CD4-positive, alpha-beta memory T cell (primary cell): ENCODE results near the gene MFN2. TPM values are rescaled to one million over a fixed set of nuclear protein-coding genes. Genes with fewer than 3 reads are reported as not detected.

Experiments used
- CTCF ChIA-PET: fragments of 350-600 bp; sonication (Branson Sonifier 250); formaldehyde crosslinking; loops from one replicate; lab custom pipeline; 2021; ENCODE audit warnings: inconsistent platforms; ENCODE audit not compliant: partially characterized antibody; lab: Charles Lee
- POLR2A ChIA-PET: fragments of 350-600 bp; sonication (Branson Sonifier 250); formaldehyde crosslinking; loops from one replicate; lab custom pipeline; 2021; ENCODE audit not compliant: partially characterized antibody; lab: Charles Lee
- DNase-seq, 5 donors: peaks; one replicate each; pipeline versions ENCODE4 v3.0.0 to v3.0.0-alpha.2; 2020 to 2022; ENCODE audit warnings: mixed read lengths in 1 of 5
- H3K27ac ChIP-seq: one replicate; pipeline ENCODE4 v1.7.0; 2013; ENCODE audit warnings: low read depth, low read length
- H3K27me3 ChIP-seq: 2 replicates; pipeline ENCODE4 v1.7.0; 2013; ENCODE audit warnings: mild to moderate bottlenecking, low read length, moderate library complexity; ENCODE audit not compliant: insufficient read depth
- H3K36me3 ChIP-seq: 2 replicates; pipeline ENCODE4 v1.7.0; 2013; ENCODE audit warnings: mild to moderate bottlenecking, low read length, moderate library complexity; ENCODE audit not compliant: insufficient read depth
- H3K4me1 ChIP-seq: 2 replicates; pipeline ENCODE4 v1.7.0; 2013; ENCODE audit warnings: mild to moderate bottlenecking, low read length, moderate library complexity; ENCODE audit not compliant: insufficient read depth
- H3K4me3 ChIP-seq, 2 donors: one replicate each; pipeline ENCODE4 v1.7.0; 2013; ENCODE audit warnings: low read length in 2 of 2, mild to moderate bottlenecking in 1 of 2
- H3K9me3 ChIP-seq, 2 donors: one replicate each; pipeline ENCODE4 v1.7.0; 2013; ENCODE audit warnings: low read length in 2 of 2, control low read depth in 1 of 2; ENCODE audit not compliant: control insufficient read depth in 1 of 2
- H3K27ac Mint-ChIP-seq, 7 donors: one replicate each; pipeline ENCODE4 v1.8.0; 2020 to 2021; ENCODE audit warnings: mixed read lengths in 7 of 7, mild to moderate bottlenecking in 6 of 7, inconsistent platforms in 3 of 7, moderate library complexity in 3 of 7
- H3K27me3 Mint-ChIP-seq, 2 donors: one replicate each; pipeline ENCODE4 v1.8.0; 2020 to 2021; ENCODE audit warnings: mixed read lengths in 2 of 2
- H3K36me3 Mint-ChIP-seq, 2 donors: one replicate each; pipeline ENCODE4 v1.8.0; 2020 to 2021; ENCODE audit warnings: mixed read lengths in 2 of 2, inconsistent platforms in 1 of 2, mild to moderate bottlenecking in 1 of 2
- H3K4me1 Mint-ChIP-seq, 4 donors: one replicate each; pipeline ENCODE4 v1.8.0; 2020 to 2021; ENCODE audit warnings: mixed read lengths in 4 of 4, mild to moderate bottlenecking in 1 of 4
- H3K4me3 Mint-ChIP-seq, 8 donors: one replicate each; pipeline ENCODE4 v1.8.0; 2020 to 2021; ENCODE audit warnings: mixed read lengths in 8 of 8, mild to moderate bottlenecking in 7 of 8, moderate library complexity in 6 of 8, inconsistent platforms in 3 of 8
- H3K9me3 Mint-ChIP-seq, 8 donors: one replicate each; pipeline ENCODE4 v1.8.0; 2020 to 2021; ENCODE audit warnings: mixed read lengths in 8 of 8, mild to moderate bottlenecking in 5 of 8, inconsistent platforms in 3 of 8, moderate library complexity in 1 of 8
- intact Hi-C: fragments of 100-400 bp; cut with micrococcal nuclease; formaldehyde crosslinking; loops from one replicate; pipeline ENCODE4 v1.15.1; 2023
- polyA plus RNA-seq, 2 donors: library from polyadenylated mRNA; unstranded; fragments of 300-500 nt; fragmentation: Illumina TruSeq; gene quantifications; one replicate each; pipeline ENCODE4 v1.2.3, GENCODE V29; 2021
- total RNA-seq, 2 experiments: library from RNA; stranded (reverse); gene quantifications; one replicate each; pipeline ENCODE4 v1.2.3, GENCODE V29; 2021

The MFN2 gene
- total and polyA plus RNA-seq, 4 experiments from 2014 or later = 29.0 to 53.7 (median 36.8) TPM

DNA sequence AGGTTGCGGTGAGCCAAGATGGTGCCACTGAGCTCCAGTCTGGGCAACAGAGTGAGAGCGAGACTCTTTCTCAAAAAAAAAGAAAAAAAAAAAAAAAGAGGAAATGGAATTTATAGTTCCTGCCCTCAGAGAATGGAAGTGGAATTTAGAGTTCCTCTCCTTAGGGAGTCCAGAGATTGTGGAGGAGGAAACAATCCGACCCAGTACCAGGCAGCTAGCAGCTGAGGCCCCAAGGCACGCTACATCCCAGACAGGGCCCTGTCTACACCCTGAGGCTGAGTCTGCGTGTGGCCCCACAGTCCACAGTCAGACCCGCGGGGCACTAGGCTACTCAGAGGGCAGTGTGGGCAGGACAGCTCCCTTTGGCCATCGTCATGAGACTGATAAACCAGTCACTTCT is 1.9 kb upstream of the MFN2 start:
- Mint-ChIP-seq H3K27me3 (no peaks in the 10 kb centered on the region), H3K27ac (no peak overlapping the region), H3K36me3 (peaks cover 1 to 18% of the 10 kb centered on the region in 2 donors), H3K9me3 (no peaks in the 10 kb centered on the region), H3K4me3 (no peak overlapping the region), H3K4me1 (peaks cover 16 to 35% (median 27%) of the 10 kb centered on the region in 4 donors)
- peaks cover 28% of the 10 kb centered on the region for H3K4me1 ChIP-seq
- no peak overlapping the region for H3K4me3 ChIP-seq
- ChIA-PET CTCF (no interaction called here), POLR2A (interaction anchor here (3.5 to 6.7 kb wide), 2 partner anchors 41 to 70 kb away, joined by 18 to 126 read pairs; partner anchors contain the start of gene MIIP)
- intact Hi-C loops = no loop called here
- no peak for DNase-seq
- no peaks in the 10 kb centered on the region for H3K9me3 ChIP-seq
- H3K27me3 ChIP-seq = no peaks in the 10 kb centered on the region
- peaks cover 12% of the 10 kb centered on the region for H3K36me3 ChIP-seq
- H3K27ac ChIP-seq = no peak overlapping the region

DNA sequence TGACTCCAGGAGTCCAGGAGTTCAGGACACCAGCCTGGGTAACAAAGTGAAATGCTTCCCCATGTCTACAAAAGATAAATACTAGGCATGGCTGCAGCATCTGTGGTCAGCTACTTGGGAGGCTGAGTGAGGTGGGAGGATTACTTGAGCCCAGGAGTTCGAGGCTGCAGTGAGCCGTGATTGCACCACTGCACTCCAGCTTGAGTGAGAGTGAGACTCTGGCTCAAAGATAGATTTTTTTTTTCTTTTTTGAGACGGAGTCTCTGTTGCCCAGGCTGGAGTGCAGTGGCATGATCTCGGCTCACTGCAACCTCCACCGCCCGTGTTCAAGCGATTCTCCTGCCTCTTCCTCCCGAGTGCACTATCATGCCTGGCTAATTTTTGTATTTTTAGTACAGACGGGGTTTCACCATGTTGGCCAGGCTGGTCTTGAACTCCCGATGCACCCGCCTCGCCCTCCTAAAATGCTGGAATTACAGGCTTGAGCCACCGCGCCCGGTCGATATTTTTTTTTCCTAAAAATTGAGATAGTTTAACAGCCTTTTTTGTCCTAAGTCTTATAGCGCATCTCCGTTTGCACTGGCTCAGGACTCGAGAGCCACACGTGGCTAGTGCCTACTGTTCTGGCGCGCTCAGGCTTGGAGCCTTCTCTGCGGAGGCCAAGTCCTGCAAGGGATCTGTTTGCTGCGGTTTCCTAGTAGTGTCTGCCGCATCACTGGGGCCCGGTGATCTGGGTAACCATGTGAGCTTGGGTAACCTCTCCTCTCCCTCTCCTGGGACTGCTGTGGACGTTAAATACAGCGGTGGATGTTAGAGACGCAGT is 1.0 kb upstream of the MFN2 start:
- Histone ChIP-seq H3K9me3 (no peaks in the 10 kb centered on the region), H3K4me1 (peaks cover 36% of the 10 kb centered on the region), H3K27me3 (no peaks in the 10 kb centered on the region), H3K27ac (peak overlapping the region; percentile 93), H3K4me3 (peak overlapping the region; percentile 69 to 82), H3K36me3 (peaks cover 21% of the 10 kb centered on the region)
- H3K27me3 Mint-ChIP-seq = no peaks in the 10 kb centered on the region
- peak overlapping the region; percentile 83 to 98 (median 88) for H3K4me3 Mint-ChIP-seq
- DNase-seq = peak in 2 of 5 donors; percentile 3 to 41
- intact Hi-C loops = no loop called here
- H3K9me3 Mint-ChIP-seq = no peaks in the 10 kb centered on the region
- ChIA-PET POLR2A (interaction anchor here (0.9 to 6.7 kb wide), 10 partner anchors 9 to 640 kb away, joined by 3 to 126 read pairs (median 6); partner anchors contain the start of genes KIAA2013, MIIP and PLOD1), CTCF (interaction anchor here (0.7 to 1.2 kb wide), 2 partner anchors 37 to 142 kb away, joined by 4 read pairs; no protein-coding TSS in a partner anchor)
- H3K27ac Mint-ChIP-seq = peak overlapping the region; percentile 81 to 97 (median 95)
- H3K4me1 Mint-ChIP-seq = peaks cover 24 to 44% (median 35%) of the 10 kb centered on the region in 4 donors
- peaks cover 9 to 26% of the 10 kb centered on the region in 2 donors for H3K36me3 Mint-ChIP-seq

DNA sequence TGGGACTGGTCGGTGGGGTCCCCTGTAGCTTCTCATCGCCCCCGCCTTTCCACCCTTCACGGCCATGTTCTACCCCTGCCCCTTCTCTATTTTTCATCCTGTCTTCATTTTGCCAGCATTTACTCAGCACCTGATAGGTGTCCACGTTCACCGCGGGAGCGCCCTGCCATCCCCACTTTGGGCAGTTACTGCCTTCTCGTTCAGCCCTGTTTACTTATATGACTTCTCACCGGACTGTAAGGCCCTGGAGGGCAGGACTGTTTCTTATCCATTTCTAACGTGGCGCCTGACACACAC is 380 bp downstream of the MFN2 start:
- DNase-seq = no peak
- ChIA-PET CTCF (interaction anchor here (1.2 to 1.4 kb wide), 3 partner anchors 73 to 143 kb away, joined by 3 to 4 read pairs (median 3); no protein-coding TSS in a partner anchor), POLR2A (interaction anchor here (0.9 to 6.7 kb wide), 9 partner anchors 10 to 177 kb away, joined by 3 to 126 read pairs (median 6); partner anchors contain the start of genes MIIP and PLOD1)
- H3K4me3 ChIP-seq = peak overlapping the region; percentile 69 to 82
- H3K27ac ChIP-seq = peak overlapping the region; percentile 93
- H3K4me1 Mint-ChIP-seq = peaks cover 31 to 54% (median 41%) of the 10 kb centered on the region in 4 donors
- H3K9me3 Mint-ChIP-seq = no peaks in the 10 kb centered on the region
- intact Hi-C loops = loop anchor here (1.0 to 10.0 kb wide), 5 partner anchors 39 to 176 kb away; partner anchors contain the start of genes CLCN6, KIAA2013, MIIP and MTHFR
- peaks cover 32% of the 10 kb centered on the region for H3K36me3 ChIP-seq
- H3K27me3 ChIP-seq = no peaks in the 10 kb centered on the region
- H3K4me3 Mint-ChIP-seq = peak overlapping the region; percentile 90 to 98 (median 93)
- H3K36me3 Mint-ChIP-seq = peaks cover 19 to 38% of the 10 kb centered on the region in 2 donors
- no peaks in the 10 kb centered on the region for H3K9me3 ChIP-seq
- H3K27ac Mint-ChIP-seq = peak overlapping the region; percentile 93 to 97 (median 96)
- H3K4me1 ChIP-seq = peaks cover 39% of the 10 kb centered on the region
- no peaks in the 10 kb centered on the region for H3K27me3 Mint-ChIP-seq

DNA sequence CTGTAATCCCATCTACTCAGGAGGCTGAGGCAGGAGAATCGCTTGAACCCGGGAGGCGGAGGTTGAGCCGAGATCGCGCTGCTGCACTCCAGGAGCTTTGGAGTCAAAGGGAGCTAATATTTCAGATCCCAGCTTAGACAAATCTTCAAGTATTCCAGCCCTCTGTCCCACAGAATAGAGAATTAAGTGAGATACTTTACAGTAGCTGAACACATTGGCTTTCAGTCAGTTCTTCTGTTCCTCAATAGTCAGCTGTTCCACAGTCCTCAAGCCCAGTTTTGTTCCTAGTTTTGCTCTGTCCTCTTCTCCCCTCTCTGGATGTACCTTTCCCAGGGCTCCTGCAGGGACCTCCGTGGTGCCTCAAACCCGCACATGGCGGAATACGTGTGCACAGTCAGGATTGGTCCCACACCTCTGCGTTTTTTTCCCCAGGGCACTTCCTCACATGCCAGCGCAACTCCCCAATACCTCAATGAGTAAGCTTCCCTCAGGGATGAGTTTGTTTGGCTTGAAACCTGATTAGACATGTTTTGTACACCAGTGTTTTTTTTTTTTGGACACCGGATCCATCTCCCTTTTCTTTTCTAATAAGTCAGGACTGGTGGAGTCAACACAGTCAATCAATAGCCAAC is 1.2 kb downstream of the MFN2 start:
- peaks cover 26 to 43% of the 10 kb centered on the region in 2 donors for H3K36me3 Mint-ChIP-seq
- peak overlapping the region; percentile 90 to 98 (median 93) for H3K4me3 Mint-ChIP-seq

DNA sequence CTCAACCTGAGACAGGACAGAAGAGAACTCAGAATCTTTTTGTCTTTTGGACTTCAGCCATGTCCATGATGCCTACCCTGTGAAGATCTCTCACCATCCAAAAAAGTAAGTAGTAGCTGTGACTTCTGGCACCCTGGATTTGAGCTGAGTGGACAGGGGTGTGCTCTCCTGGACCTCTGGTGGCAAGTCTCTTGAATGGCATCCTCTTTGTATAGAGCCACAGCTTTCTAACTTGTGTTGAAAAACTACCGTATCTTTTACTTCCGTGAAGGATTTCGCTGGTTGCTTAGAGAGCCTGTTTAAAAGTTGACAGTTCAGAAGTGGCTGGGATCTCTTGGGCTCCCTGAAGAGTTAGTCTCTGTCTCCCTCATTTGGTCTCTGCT is 1.8 kb downstream of the MFN2 start:
- Mint-ChIP-seq H3K36me3 (peaks cover 26 to 43% of the 10 kb centered on the region in 2 donors), H3K27me3 (no peaks in the 10 kb centered on the region), H3K4me1 (peaks cover 33 to 61% (median 47%) of the 10 kb centered on the region in 4 donors), H3K27ac (peak overlapping the region in 6 of 7 donors; percentile 53 to 97 (median 93)), H3K9me3 (no peaks in the 10 kb centered on the region), H3K4me3 (peak overlapping the region; percentile 81 to 94 (median 92))
- H3K9me3 ChIP-seq = no peaks in the 10 kb centered on the region
- H3K4me3 ChIP-seq = no peak overlapping the region
- H3K27ac ChIP-seq = no peak overlapping the region
- H3K27me3 ChIP-seq = no peaks in the 10 kb centered on the region
- ChIA-PET CTCF (interaction anchor here (0.6 kb wide), 1 partner anchor 9 kb away, joined by 3 read pairs; no protein-coding TSS in a partner anchor), POLR2A (interaction anchor here (1.8 to 6.7 kb wide), 3 partner anchors 37 to 176 kb away, joined by 4 to 126 read pairs (median 18); partner anchors contain the start of genes CLCN6, MIIP and MTHFR)
- peaks cover 39% of the 10 kb centered on the region for H3K4me1 ChIP-seq
- intact Hi-C loops = loop anchor here (5.0 to 10.0 kb wide), 2 partner anchors 145 to 177 kb away; partner anchors contain the start of genes CLCN6 and MTHFR
- DNase-seq = no peak
- H3K36me3 ChIP-seq = peaks cover 40% of the 10 kb centered on the region

More for the DNA sequence above, 1.2 kb downstream of the MFN2 start:
- no peaks in the 10 kb centered on the region for H3K27me3 Mint-ChIP-seq
- Histone ChIP-seq H3K4me1 (peaks cover 39% of the 10 kb centered on the region), H3K36me3 (peaks cover 40% of the 10 kb centered on the region), H3K27ac (peak overlapping the region; percentile 93), H3K27me3 (no peaks in the 10 kb centered on the region), H3K4me3 (no peak overlapping the region), H3K9me3 (no peaks in the 10 kb centered on the region)
- ChIA-PET POLR2A (interaction anchor here (0.9 to 6.7 kb wide), 5 partner anchors 11 to 175 kb away, joined by 3 to 126 read pairs (median 11); partner anchors contain the start of genes CLCN6, MIIP and MTHFR), CTCF (interaction anchor here (0.6 to 1.4 kb wide), 2 partner anchors 10 to 74 kb away, joined by 3 read pairs; no protein-coding TSS in a partner anchor)
- H3K27ac Mint-ChIP-seq = peak overlapping the region; percentile 93 to 97 (median 96)
- H3K4me1 Mint-ChIP-seq = peaks cover 33 to 61% (median 47%) of the 10 kb centered on the region in 4 donors
- intact Hi-C loops = loop anchor here (5.0 to 10.0 kb wide), 2 partner anchors 144 to 177 kb away; partner anchors contain the start of genes CLCN6 and MTHFR
- no peak for DNase-seq
- H3K9me3 Mint-ChIP-seq = no peaks in the 10 kb centered on the region

DNA sequence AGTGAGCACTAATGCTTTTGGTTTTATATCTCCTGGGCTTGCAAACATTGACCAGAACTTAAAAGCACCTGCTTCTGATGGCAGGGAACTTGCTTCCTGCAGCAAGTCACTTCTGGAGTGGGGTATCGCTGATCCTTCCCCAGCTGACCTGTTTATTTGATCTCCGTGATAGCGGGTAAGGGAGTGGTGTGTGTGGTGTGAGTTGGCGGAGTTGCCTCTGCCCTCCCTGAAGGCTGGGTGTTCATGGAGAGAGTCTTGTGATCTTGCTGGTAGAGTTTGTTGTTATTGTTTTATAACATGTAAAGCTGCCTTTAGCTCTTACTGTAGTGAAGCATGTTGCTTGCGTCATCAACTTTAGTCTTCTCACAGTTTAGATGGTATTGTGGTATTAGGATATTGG is 3.9 kb downstream of the MFN2 start:
- H3K4me3 Mint-ChIP-seq = peak overlapping the region in 1 of 8 donors; percentile 17

More for the DNA sequence above, 3.9 kb downstream of the MFN2 start:
- Histone ChIP-seq H3K4me3 (no peak overlapping the region), H3K27ac (no peak overlapping the region), H3K36me3 (peaks cover 44% of the 10 kb centered on the region), H3K9me3 (no peaks in the 10 kb centered on the region), H3K27me3 (no peaks in the 10 kb centered on the region), H3K4me1 (peaks cover 39% of the 10 kb centered on the region)
- DNase-seq = no peak
- H3K27ac Mint-ChIP-seq = peak overlapping the region in 3 of 7 donors; percentile 13 to 19 (median 17)
- ChIA-PET CTCF (no interaction called here), POLR2A (interaction anchor here (0.5 to 6.7 kb wide), 2 partner anchors 75 to 288 kb away, joined by 3 to 126 read pairs; no protein-coding TSS in a partner anchor)
- intact Hi-C loops = loop anchor here (5.0 to 10.0 kb wide), 2 partner anchors 147 to 179 kb away; partner anchors contain the start of genes CLCN6 and MTHFR
- no peaks in the 10 kb centered on the region for H3K9me3 Mint-ChIP-seq
- H3K36me3 Mint-ChIP-seq = peaks cover 28 to 46% of the 10 kb centered on the region in 2 donors
- peaks cover 32 to 65% (median 48%) of the 10 kb centered on the region in 4 donors for H3K4me1 Mint-ChIP-seq
- H3K27me3 Mint-ChIP-seq = no peaks in the 10 kb centered on the region
